Stimulated activated CD8-positive, alpha-beta memory T cell treated with anti-CD3 and anti-CD28 coated beads, Interleukin-2, amount 100 ng/mL, for 1 hour (primary cell): ENCODE results near the gene PRPH.
"Not testable (repeated sequence)": the region's sequence is repeated elsewhere in the genome, so short reads cannot be mapped to it uniquely, and the experiment has no call there.

Experiments used
- DNase-seq, 2 donors: peaks; one replicate each; pipeline ENCODE4 v3.0.0-alpha.2; 2020; ENCODE audit warnings: low read depth in 2 of 2

PRPH gene

GRCh38 chr12:49332891-49333371 lies 38.0 kb downstream of the PRPH start:
- DNase-seq, result no peak

- DNase-seq, result not testable (repeated sequence)
Measured at GRCh38 chr12:49333778-49334177, 38.8 kb downstream of the PRPH start.

GRCh38 chr12:49334226-49334625 lies 39.3 kb downstream of the PRPH start:
- no peak for DNase-seq

- DNase-seq, result no peak
Measured at GRCh38 chr12:49334681-49335080, 39.7 kb downstream of the PRPH start.

GRCh38 chr12:49335118-49335954 lies 40.4 kb downstream of the PRPH start:
- no peak for DNase-seq

- DNase-seq, result no peak
Measured at GRCh38 chr12:49335955-49336644, 41.2 kb downstream of the PRPH start.

GRCh38 chr12:49336645-49337584 lies 42.0 kb downstream of the PRPH start, which contains the start of gene C1QL4:
TSS of gene C1QL4 (minus strand) at chr12:49337188. CDS start at chr12:49336477, 711 bp downstream.
- DNase-seq, result peak; percentile 76 to 81

GRCh38 chr12:49338830-49339463 lies 44.0 kb downstream of the PRPH start:
- no peak for DNase-seq

- DNase-seq, result no peak
Measured at GRCh38 chr12:49339464-49339861, 44.5 kb downstream of the PRPH start.

GRCh38 chr12:49340095-49340870 lies 45.3 kb downstream of the PRPH start:
- DNase-seq, result no peak

GRCh38 chr12:49340971-49341776 lies 46.2 kb downstream of the PRPH start:
- DNase-seq, result no peak

GRCh38 chr12:49341777-49342065 lies 46.8 kb downstream of the PRPH start:
- DNase-seq, result no peak

GRCh38 chr12:49342066-49342913 lies 47.3 kb downstream of the PRPH start:
- peak; percentile 41 to 46 for DNase-seq

- no peak for DNase-seq
Measured at GRCh38 chr12:49342914-49343731, 48.2 kb downstream of the PRPH start.

- no peak for DNase-seq
Measured at GRCh38 chr12:49344486-49345050, 49.6 kb downstream of the PRPH start.

GRCh38 chr12:49345051-49345824 lies 50.3 kb downstream of the PRPH start:
- DNase-seq, result no peak
